Measurements from ENCODE around the gene RNASEH2C. TPM values are rescaled to one million over a fixed set of nuclear protein-coding genes. Genes with fewer than 3 reads are reported as not detected.

The RNASEH2C gene
- total RNA-seq, 4 donors from 2014 or later = 48.8 to 135 (median 118) TPM

- no peaks in the 10 kb centered on the region for H3K27me3 ChIP-seq
- no peaks in the 10 kb centered on the region for H3K36me3 ChIP-seq
- intact Hi-C loops (cut with DNase I) = no loop called here
- H3K27ac ChIP-seq = no peak overlapping the region
- WGBS, 2 donors = 80 to 90% methylated on average over 3 of the region's 3 CpGs
- no peak overlapping the region for H3K4me3 ChIP-seq (replicated peaks in 1 of 3)
- H3K4me1 ChIP-seq = peaks cover 8 to 11% of the 10 kb centered on the region in 2 donors
- H3K9me3 ChIP-seq = no peaks in the 10 kb centered on the region
- DNase-seq = no peak
- no peak for TF ChIP-seq CTCF (IDR thresholded peaks at IDR 0.05)
- TF ChIP-seq POLR2A (IDR thresholded peaks at IDR 0.05) = no peak
Measured at GRCh38 chr11:65700399-65700798, 20.2 kb downstream of the RNASEH2C start.

- Histone ChIP-seq H3K4me1 (peaks cover 17 to 22% of the 10 kb centered on the region in 2 donors), H3K4me3 (replicated peaks in 1 of 3) (no peak overlapping the region), H3K27ac (no peak overlapping the region), H3K9me3 (no peaks in the 10 kb centered on the region), H3K36me3 (no peaks in the 10 kb centered on the region), H3K27me3 (no peaks in the 10 kb centered on the region)
- WGBS, 2 donors = 80 to 91% methylated on average over 5 to 7 of the region's 7 CpGs
- no peak for TF ChIP-seq POLR2A (IDR thresholded peaks at IDR 0.05)
- no peak for TF ChIP-seq CTCF (IDR thresholded peaks at IDR 0.05)
- DNase-seq = no peak
- intact Hi-C loops (cut with DNase I) = no loop called here
Measured at GRCh38 chr11:65699306-65699705, 21.3 kb downstream of the RNASEH2C start.

- Histone ChIP-seq H3K4me3 (replicated peaks in 1 of 3) (no peak overlapping the region), H3K27me3 (no peaks in the 10 kb centered on the region), H3K4me1 (peaks cover 26 to 33% of the 10 kb centered on the region in 2 donors), H3K27ac (no peak overlapping the region), H3K36me3 (no peaks in the 10 kb centered on the region), H3K9me3 (no peaks in the 10 kb centered on the region)
- intact Hi-C loops (cut with DNase I) = no loop called here
- no peak for DNase-seq
- WGBS, 2 donors = 61 to 82% methylated on average over 8 of the region's 8 CpGs
- TF ChIP-seq POLR2A (IDR thresholded peaks at IDR 0.05) (no peak), CTCF (IDR thresholded peaks at IDR 0.05) (no peak)
Measured at GRCh38 chr11:65698205-65698604, 22.4 kb downstream of the RNASEH2C start.

- no peak overlapping the region for H3K27ac ChIP-seq
- intact Hi-C loops (cut with DNase I) = no loop called here
- H3K9me3 ChIP-seq = no peaks in the 10 kb centered on the region
- H3K27me3 ChIP-seq = no peaks in the 10 kb centered on the region
- H3K4me1 ChIP-seq = peaks cover 26 to 35% of the 10 kb centered on the region in 2 donors
- no peak overlapping the region for H3K4me3 ChIP-seq (replicated peaks in 1 of 3)
- TF ChIP-seq POLR2A (IDR thresholded peaks at IDR 0.05) (no peak), CTCF (IDR thresholded peaks at IDR 0.05) (no peak)
- WGBS, 2 donors = 83 to 87% methylated on average over 5 of the region's 5 CpGs
- DNase-seq = no peak
- H3K36me3 ChIP-seq = no peaks in the 10 kb centered on the region
Measured at GRCh38 chr11:65696802-65697552, 23.6 kb downstream of the RNASEH2C start.

GRCh38 chr11:65695459-65696241 lies 24.9 kb downstream of the RNASEH2C start:
- no peaks in the 10 kb centered on the region for H3K9me3 ChIP-seq
- TF ChIP-seq CTCF (IDR thresholded peaks at IDR 0.05) (no peak), POLR2A (IDR thresholded peaks at IDR 0.05) (no peak)
- intact Hi-C loops (cut with DNase I) = no loop called here
- WGBS, 2 donors = 34 to 42% methylated on average over 12 of the region's 12 CpGs
- H3K27ac ChIP-seq = peak overlapping the region; percentile 37 to 65 (median 39)
- DNase-seq = peak; percentile 90 to 92
- peaks cover 26 to 35% of the 10 kb centered on the region in 2 donors for H3K4me1 ChIP-seq
- H3K36me3 ChIP-seq = no peaks in the 10 kb centered on the region
- H3K4me3 ChIP-seq (replicated peaks in 1 of 3) = no peak overlapping the region
- H3K27me3 ChIP-seq = no peaks in the 10 kb centered on the region

All from thyroid gland (tissue), 4 donors.